Hindlimb muscle (tissue), 1 donor: ENCODE data around the gene CLDN10. TPM values are rescaled to one million over a fixed set of nuclear protein-coding genes. Genes with fewer than 3 reads are reported as not detected.
"Not testable (repeated sequence)": the region's sequence is repeated elsewhere in the genome, so short reads cannot be mapped to it uniquely, and the experiment has no call there.

ENCODE experiments used
- DNase-seq: peaks from one replicate; pipeline ENCODE4 v3.0.0-alpha.2; 2013
- polyA plus RNA-seq: library from polyadenylated mRNA; unstranded; fragments of 120-200 nt; gene quantifications from one replicate; pipeline ENCODE4 v1.2.1, GENCODE V29; 2013; ENCODE audit not compliant: insufficient read length

CLDN10 gene
- 16.6 TPM for polyA plus RNA-seq

GRCh38 chr13:95552539-95553441 is at the start of gene CLDN10:
TSS of gene CLDN10 (plus strand) at chr13:95552720. CDS start at chr13:95552754, 34 bp downstream.
- no peak for DNase-seq

GRCh38 chr13:95503662-95504061 is 48.9 kb upstream of the CLDN10 start:
- no peak for DNase-seq

GRCh38 chr13:95505265-95505664 is 47.3 kb upstream of the CLDN10 start:
- DNase-seq, result no peak

- DNase-seq, result no peak
Measured at GRCh38 chr13:95505986-95506385, 46.5 kb upstream of the CLDN10 start.

GRCh38 chr13:95507991-95508390 is 44.5 kb upstream of the CLDN10 start:
- no peak for DNase-seq

GRCh38 chr13:95508996-95509395 is 43.5 kb upstream of the CLDN10 start:
- no peak for DNase-seq

- no peak for DNase-seq
Measured at GRCh38 chr13:95509521-95510310, 42.8 kb upstream of the CLDN10 start.

GRCh38 chr13:95510950-95511349 is 41.6 kb upstream of the CLDN10 start:
- DNase-seq, result no peak

GRCh38 chr13:95512424-95512823 is 40.1 kb upstream of the CLDN10 start:
- DNase-seq, result no peak

- DNase-seq, result no peak
Measured at GRCh38 chr13:95512957-95513356, 39.6 kb upstream of the CLDN10 start.

- not testable (repeated sequence) for DNase-seq
Measured at GRCh38 chr13:95515606-95516005, 36.9 kb upstream of the CLDN10 start.

GRCh38 chr13:95516021-95516420 is 36.5 kb upstream of the CLDN10 start:
- DNase-seq, result no peak

GRCh38 chr13:95516492-95516891 is 36.0 kb upstream of the CLDN10 start:
- no peak for DNase-seq

- no peak for DNase-seq
Measured at GRCh38 chr13:95523598-95523997, 28.9 kb upstream of the CLDN10 start.

GRCh38 chr13:95524264-95524901 is 28.1 kb upstream of the CLDN10 start:
- DNase-seq, result no peak

- DNase-seq, result no peak
Measured at GRCh38 chr13:95527955-95528354, 24.6 kb upstream of the CLDN10 start.

- no peak for DNase-seq
Measured at GRCh38 chr13:95530178-95530577, 22.3 kb upstream of the CLDN10 start.

- no peak for DNase-seq
Measured at GRCh38 chr13:95533545-95534160, 18.9 kb upstream of the CLDN10 start.

- no peak for DNase-seq
Measured at GRCh38 chr13:95535243-95535642, 17.3 kb upstream of the CLDN10 start.

GRCh38 chr13:95536632-95537241 is 15.8 kb upstream of the CLDN10 start:
- no peak for DNase-seq

GRCh38 chr13:95540888-95541287 is 11.6 kb upstream of the CLDN10 start:
- peak; percentile 61 for DNase-seq

GRCh38 chr13:95541308-95541707 is 11.2 kb upstream of the CLDN10 start:
- no peak for DNase-seq
